HEK293 (cell line): Measurements from ENCODE around the gene ADORA2A.

Source experiments
- CTCF ChIA-PET: fragments of 350-600 bp; formaldehyde crosslinking; extraction: SDS; loops from one replicate; lab custom pipeline; 2021; ENCODE audit warnings: antibody characterized with exemption; lab: Yijun Ruan, JAX
- POLR2A ChIA-PET: fragments of 300-600 bp; formaldehyde crosslinking; extraction: SDS; loops from one replicate; lab custom pipeline; 2020; ENCODE audit warnings: antibody characterized with exemption, inconsistent platforms; lab: Yijun Ruan, JAX
- H3K27ac ChIP-seq: fragments of 200-500 bp; sonication (Bioruptor generic); 2 replicates; pipeline ENCODE4 v1.5.1; 2014; ENCODE audit warnings: low read depth, low read length, control low read depth, inconsistent platforms; ENCODE audit errors: extremely low read depth
- H3K36me3 ChIP-seq, 2 experiments: fragments of 200-500 bp in 1 of 2; sonication (Bioruptor generic) in 1 of 2; 1 replicate in 1 of 2; 2 replicates in 1 of 2; pipeline ENCODE4 v1.5.1; 2014 to 2017; ENCODE audit warnings: inconsistent platforms in 2 of 2, low read length in 2 of 2; ENCODE audit not compliant: control insufficient read depth in 2 of 2, insufficient read depth in 1 of 2
- H3K4me1 ChIP-seq: fragments of 200-500 bp; sonication (Bioruptor generic); 2 replicates; pipeline ENCODE4 v1.5.1; 2014; ENCODE audit warnings: mild to moderate bottlenecking, low read length, inconsistent platforms; ENCODE audit not compliant: control insufficient read depth, insufficient read depth
- H3K4me3 ChIP-seq: 2 replicates; pipeline ENCODE4 v1.5.1; 2011; ENCODE audit warnings: low read depth, mild to moderate bottlenecking, control low read depth, low read length, moderate library complexity
- H3K9me3 ChIP-seq: fragments of 200-500 bp; sonication (Bioruptor generic); 2 replicates; pipeline ENCODE4 v1.5.1; 2014; ENCODE audit warnings: low read depth, low read length, inconsistent platforms; ENCODE audit not compliant: control insufficient read depth, insufficient read depth
- KLF10 ChIP-seq: fragments of 450-650 bp; IDR thresholded peaks from 2 replicates; pipeline ENCODE4 v1.5.1; 2018; ENCODE audit warnings: missing biosample characterization, mild to moderate bottlenecking, missing genetic modification characterization
- SCRT2 ChIP-seq: fragments of 450-650 bp; formaldehyde crosslinking; IDR thresholded peaks from 2 replicates; pipeline ENCODE4 v1.5.1; 2016; ENCODE audit warnings: missing biosample characterization, missing genetic modification characterization
- ZBTB10 ChIP-seq: fragments of 450-650 bp; formaldehyde crosslinking; IDR thresholded peaks from 2 replicates; pipeline ENCODE4 v1.5.1; 2016; ENCODE audit warnings: missing biosample characterization, missing genetic modification characterization
- ZBTB11 ChIP-seq: fragments of 450-650 bp; formaldehyde crosslinking; conservative IDR thresholded peaks from 2 replicates; pipeline ENCODE4 v1.5.1; 2016; ENCODE audit warnings: low read depth, missing biosample characterization, missing genetic modification characterization
- ZBTB20 ChIP-seq: fragments of 450-650 bp; formaldehyde crosslinking; IDR thresholded peaks from 2 replicates; pipeline ENCODE4 v1.5.1; 2016; ENCODE audit warnings: missing biosample characterization, missing genetic modification characterization
- ZBTB48 ChIP-seq: fragments of 450-650 bp; formaldehyde crosslinking; IDR thresholded peaks from 2 replicates; pipeline ENCODE4 v1.5.1; 2016; ENCODE audit warnings: missing biosample characterization, missing genetic modification characterization
- ZBTB6 ChIP-seq: fragments of 450-650 bp; formaldehyde crosslinking; IDR thresholded peaks from 2 replicates; pipeline ENCODE4 v1.5.1; 2017; ENCODE audit warnings: missing biosample characterization, missing genetic modification characterization
- ZNF112 ChIP-seq: fragments of 450-650 bp; formaldehyde crosslinking; IDR thresholded peaks from 2 replicates; pipeline ENCODE4 v1.5.0; 2017; ENCODE audit warnings: missing biosample characterization, missing genetic modification characterization
- ZNF266 ChIP-seq: fragments of 450-650 bp; formaldehyde crosslinking; IDR thresholded peaks from 2 replicates; pipeline ENCODE4 v1.5.1; 2016; ENCODE audit warnings: missing biosample characterization, missing genetic modification characterization, low read depth
- ZNF280C ChIP-seq: fragments of 450-650 bp; formaldehyde crosslinking; IDR thresholded peaks from 2 replicates; pipeline ENCODE4 v1.5.1; 2016; ENCODE audit warnings: missing biosample characterization, missing genetic modification characterization
- ZNF292 ChIP-seq: fragments of 450-650 bp; formaldehyde crosslinking; IDR thresholded peaks from 2 replicates; pipeline ENCODE4 v1.5.1; 2016; ENCODE audit warnings: low read depth, missing biosample characterization, missing genetic modification characterization, borderline replicate concordance
- ZNF341 ChIP-seq: fragments of 450-650 bp; formaldehyde crosslinking; IDR thresholded peaks from 2 replicates; pipeline ENCODE4; 2016; ENCODE audit warnings: low read depth, missing biosample characterization, missing genetic modification characterization
- ZNF426 ChIP-seq: fragments of 450-650 bp; formaldehyde crosslinking; IDR thresholded peaks from 2 replicates; pipeline ENCODE4 v1.5.1; 2017; ENCODE audit warnings: missing biosample characterization, missing genetic modification characterization, mild to moderate bottlenecking, inconsistent platforms, moderate library complexity
- ZNF513 ChIP-seq: fragments of 450-650 bp; IDR thresholded peaks from 2 replicates; pipeline ENCODE4 v1.5.1; 2018; ENCODE audit warnings: missing biosample characterization, missing genetic modification characterization
- ZNF529 ChIP-seq: fragments of 450-650 bp; formaldehyde crosslinking; IDR thresholded peaks from 2 replicates; pipeline ENCODE4 v1.5.1; 2017; ENCODE audit warnings: missing genetic modification characterization, missing biosample characterization; ENCODE audit not compliant: insufficient replicate concordance
- ZNF560 ChIP-seq: fragments of 450-650 bp; formaldehyde crosslinking; IDR thresholded peaks from 2 replicates; pipeline ENCODE4 v1.5.1; 2017; ENCODE audit warnings: missing biosample characterization, missing genetic modification characterization, borderline replicate concordance
- ZNF792 ChIP-seq: fragments of 450-650 bp; formaldehyde crosslinking; IDR thresholded peaks from 2 replicates; pipeline ENCODE4 v1.5.1; 2016; ENCODE audit warnings: missing biosample characterization, missing genetic modification characterization
- ZNF843 ChIP-seq: fragments of 450-650 bp; formaldehyde crosslinking; IDR thresholded peaks from 2 replicates; pipeline ENCODE4 v1.5.1; 2016; ENCODE audit warnings: missing biosample characterization, missing genetic modification characterization
- ZSCAN4 ChIP-seq: fragments of 450-650 bp; formaldehyde crosslinking; IDR thresholded peaks from 2 replicates; pipeline ENCODE4 v1.5.1; 2017; ENCODE audit warnings: missing biosample characterization, missing genetic modification characterization

Gene ADORA2A

GRCh38 chr22:24433828-24434470, 6.5 kb downstream of the ADORA2A start:
- Histone ChIP-seq H3K4me1 (no peaks in the 10 kb centered on the region), H3K36me3 (no peaks in the 10 kb centered on the region), H3K4me3 (no peak overlapping the region), H3K9me3 (no peaks in the 10 kb centered on the region), H3K27ac (no peak overlapping the region)
- ChIA-PET CTCF (interaction anchor here (1.2 to 1.9 kb wide), 2 partner anchors 11 to 70 kb away, joined by 4 read pairs; no protein-coding TSS in a partner anchor), POLR2A (interaction anchor here (1.1 kb wide), 1 partner anchor 12 kb away, joined by 3 read pairs; no protein-coding TSS in a partner anchor)
- no peak for TF ChIP-seq ZBTB20 (tag by site-specific recombination)
- TF ChIP-seq ZNF426, result no peak
- no peak for TF ChIP-seq ZNF529 (tag by site-specific recombination)
- no peak for TF ChIP-seq ZSCAN4 (tag by site-specific recombination)
- no peak for TF ChIP-seq ZNF292 (tag by site-specific recombination)
- TF ChIP-seq ZBTB6 (tag by site-specific recombination), result no peak
- TF ChIP-seq ZNF843 (tag by site-specific recombination), result no peak
- TF ChIP-seq ZBTB11 (tag by site-specific recombination), result no peak
- no peak for TF ChIP-seq ZNF112 (tag by site-specific recombination)
- no peak for TF ChIP-seq ZNF341 (tag by site-specific recombination)
- TF ChIP-seq ZNF266 (tag by site-specific recombination), result no peak
- no peak for TF ChIP-seq ZNF280C (tag by site-specific recombination)
- TF ChIP-seq SCRT2 (tag by site-specific recombination), result no peak
- no peak for TF ChIP-seq ZNF792 (tag by site-specific recombination)

- Histone ChIP-seq H3K4me3 (no peak overlapping the region), H3K36me3 (no peaks in the 10 kb centered on the region), H3K9me3 (no peaks in the 10 kb centered on the region), H3K27ac (no peak overlapping the region), H3K4me1 (no peaks in the 10 kb centered on the region)
- CTCF ChIA-PET, result interaction anchor here (1.2 to 1.9 kb wide), 3 partner anchors 12 to 69 kb away, joined by 4 read pairs; no protein-coding TSS in a partner anchor
- POLR2A ChIA-PET, result no interaction called here
- no peak for TF ChIP-seq ZBTB10 (tag by site-specific recombination)
- TF ChIP-seq ZBTB48 (tag by site-specific recombination), result no peak
- TF ChIP-seq ZNF792 (tag by site-specific recombination), result no peak
- TF ChIP-seq ZNF560 (tag by site-specific recombination), result no peak
- TF ChIP-seq ZNF513 (tag by site-specific recombination), result no peak
- no peak for TF ChIP-seq KLF10
Observed at GRCh38 chr22:24434471-24435322, 7.3 kb downstream of the ADORA2A start.
